Breast epithelium (tissue), 4 donors: Measurements from ENCODE around the gene ZNF354B. TPM values are rescaled to one million over a fixed set of nuclear protein-coding genes. Genes with fewer than 3 reads are reported as not detected.

Experiments used
- DNase-seq, 2 donors: peaks; one replicate each; pipeline ENCODE4 v3.0.0-alpha.2; 2019; ENCODE audit warnings: low spot score in 2 of 2
- H3K27ac ChIP-seq, 2 donors: fragments of 200-600 bp; sonication (generic) in 1 of 2; one replicate each; pipeline ENCODE4 v1.5.1; 2016 to 2019; ENCODE audit warnings: mild to moderate bottlenecking in 1 of 2
- H3K27me3 ChIP-seq, 2 donors: fragments of 200-600 bp; sonication (generic) in 1 of 2; one replicate each; pipeline versions ENCODE4 v1.5.1 to v1.6.0; 2017 to 2019; ENCODE audit warnings: control low read depth in 1 of 2, mild to moderate bottlenecking in 1 of 2
- H3K36me3 ChIP-seq: fragments of 200-600 bp; one replicate; pipeline ENCODE4 v1.5.1; 2019
- H3K4me1 ChIP-seq, 2 donors: fragments of 200-600 bp; sonication (generic); one replicate each; pipeline ENCODE4 v1.5.1; 2016 to 2019; ENCODE audit warnings: control low read depth in 1 of 2
- H3K4me3 ChIP-seq, 3 donors: fragments of 200-600 bp; sonication (generic); 1 replicate in 2 of 3; 2 replicates in 1 of 3; pipeline ENCODE4 v1.5.1; 2016 to 2019; ENCODE audit warnings: mild to moderate bottlenecking in 3 of 3, moderate library complexity in 2 of 3
- H3K9me3 ChIP-seq, 2 donors: fragments of 200-600 bp; sonication (generic) in 1 of 2; one replicate each; pipeline ENCODE4 v1.5.1; 2016 to 2019; ENCODE audit warnings: control low read depth in 1 of 2
- CTCF ChIP-seq, 3 donors: fragments of 450-650 bp; IDR thresholded peaks; one replicate each; pipeline ENCODE4 v1.5.1; 2016 to 2017; ENCODE audit warnings: antibody characterized with exemption in 3 of 3, mild to moderate bottlenecking in 3 of 3, moderate library complexity in 3 of 3
- POLR2A ChIP-seq: fragments of 450-650 bp; IDR thresholded peaks from one replicate; pipeline ENCODE4 v1.6.1; 2016; ENCODE audit warnings: antibody characterized with exemption, mild to moderate bottlenecking, moderate library complexity
- POLR2AphosphoS5 ChIP-seq, 3 donors: sonication (generic); formaldehyde crosslinking; IDR thresholded peaks; one replicate each; pipeline ENCODE4 v1.6.1; 2017; ENCODE audit warnings: antibody characterized with exemption in 3 of 3
- intact Hi-C: fragments of 100-400 bp; cut with DNase I; formaldehyde crosslinking; loops from one replicate; pipeline ENCODE4 v1.15.1; 2023; ENCODE audit warnings: low total_unique reads
- total RNA-seq, 3 donors: library from RNA; depleted of rRNA; stranded (reverse); fragments of >200 nt; gene quantifications; one replicate each; pipeline ENCODE4 v1.1.0, GENCODE V29; 2016

ZNF354B gene
- total RNA-seq, 3 donors from 2014 or later = 15.7 to 40.7 (median 29.8) TPM

GRCh38 chr5:178883815-178884430, 24.2 kb downstream of the ZNF354B start:
- intact Hi-C loops = no loop called here
- peaks cover 20% of the 10 kb centered on the region for H3K36me3 ChIP-seq
- TF ChIP-seq POLR2AphosphoS5 (IDR thresholded peaks at IDR 0.05) (no peak), CTCF (IDR thresholded peaks at IDR 0.05) (no peak)
- peaks cover 81 to 94% of the 10 kb centered on the region in 2 donors for H3K9me3 ChIP-seq
- H3K27me3 ChIP-seq = no peaks in the 10 kb centered on the region
- H3K4me1 ChIP-seq = no peaks in the 10 kb centered on the region
- no peak for DNase-seq
- H3K27ac ChIP-seq = no peak overlapping the region
- no peak overlapping the region for H3K4me3 ChIP-seq

- Histone ChIP-seq H3K27ac (peak within 1 kb of the TSS; percentile 86 to 90), H3K4me3 (peak within 1 kb of the TSS; percentile 73 to 83 (median 79)), H3K36me3 (no peaks in the 10 kb centered on the region), H3K27me3 (no peaks in the 10 kb centered on the region), H3K4me1 (no peaks in the 10 kb centered on the region), H3K9me3 (peaks cover 3 to 5% of the 10 kb centered on the region in 2 donors)
- peak in 1 of 2 donors; percentile 54 for DNase-seq
- TF ChIP-seq CTCF (IDR thresholded peaks at IDR 0.05) = no peak
- no peak for TF ChIP-seq POLR2A
- peak in 1 of 3 donors; percentile 15 for TF ChIP-seq POLR2AphosphoS5 (IDR thresholded peaks at IDR 0.05)
- intact Hi-C loops = no loop called here
These were observed 36.1 kb downstream of the ZNF354B start, which contains the start of gene ZFP2 for GRCh38 chr5:178895615-178896571. Gene ZFP2, plus strand, starts transcription at chr5:178895913. Its CDS starts 35,401 bp downstream, at chr5:178931314.

- intact Hi-C loops = no loop called here
- no peak overlapping the region for H3K4me3 ChIP-seq
- H3K27me3 ChIP-seq = no peaks in the 10 kb centered on the region
- no peaks in the 10 kb centered on the region for H3K36me3 ChIP-seq
- peaks cover 8 to 29% of the 10 kb centered on the region in 2 donors for H3K9me3 ChIP-seq
- TF ChIP-seq CTCF (IDR thresholded peaks at IDR 0.05) (no peak), POLR2AphosphoS5 (IDR thresholded peaks at IDR 0.05) (no peak), POLR2A (no peak)
- no peak overlapping the region for H3K27ac ChIP-seq
- DNase-seq = no peak
- no peaks in the 10 kb centered on the region for H3K4me1 ChIP-seq
These were observed 39.5 kb downstream of the ZNF354B start for GRCh38 chr5:178899289-178899688.

GRCh38 chr5:178902849-178903248, 43.1 kb downstream of the ZNF354B start:
- Histone ChIP-seq H3K4me1 (no peaks in the 10 kb centered on the region), H3K9me3 (peaks cover 30 to 54% of the 10 kb centered on the region in 2 donors), H3K4me3 (no peak overlapping the region), H3K27ac (no peak overlapping the region), H3K36me3 (no peaks in the 10 kb centered on the region), H3K27me3 (no peaks in the 10 kb centered on the region)
- TF ChIP-seq POLR2AphosphoS5 (IDR thresholded peaks at IDR 0.05) (no peak), POLR2A (no peak), CTCF (IDR thresholded peaks at IDR 0.05) (no peak)
- no peak for DNase-seq
- intact Hi-C loops = no loop called here
